Measurements from ENCODE around the gene JOSD1.

Gene JOSD1

DNA sequence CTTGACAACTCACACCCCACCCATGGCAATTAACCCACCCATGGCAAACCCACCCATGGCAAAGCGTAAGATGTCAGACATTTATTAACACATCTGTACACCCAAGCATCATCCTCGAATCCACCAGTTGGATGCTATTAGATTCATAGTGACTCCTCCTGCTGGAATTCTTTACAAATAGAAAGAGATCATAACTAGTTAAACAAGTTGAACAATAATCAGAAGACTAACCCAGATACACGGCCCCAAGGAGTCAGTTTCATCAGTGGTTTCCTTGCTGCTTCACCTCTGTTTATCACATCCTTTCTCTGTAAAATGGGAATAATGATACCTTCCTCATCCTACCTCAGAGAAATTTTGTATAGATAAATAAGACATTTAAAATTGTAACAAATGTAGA, 10.1 kb upstream of the JOSD1 start:
- ATAC-seq (no peak), DNase-seq (no peak)
- H3K36me3 Mint-ChIP-seq (ENCODE audit: low read depth), result peaks cover 51% of the 10 kb centered on the region
- no peaks in the 10 kb centered on the region for H3K27me3 Mint-ChIP-seq
- H3K4me1 Mint-ChIP-seq, result peaks cover 64% of the 10 kb centered on the region
- H3K27ac Mint-ChIP-seq, result peak overlapping the region; percentile 10
- H3K4me3 Mint-ChIP-seq, result no peak overlapping the region
- no peaks in the 10 kb centered on the region for H3K9me3 Mint-ChIP-seq

DNA sequence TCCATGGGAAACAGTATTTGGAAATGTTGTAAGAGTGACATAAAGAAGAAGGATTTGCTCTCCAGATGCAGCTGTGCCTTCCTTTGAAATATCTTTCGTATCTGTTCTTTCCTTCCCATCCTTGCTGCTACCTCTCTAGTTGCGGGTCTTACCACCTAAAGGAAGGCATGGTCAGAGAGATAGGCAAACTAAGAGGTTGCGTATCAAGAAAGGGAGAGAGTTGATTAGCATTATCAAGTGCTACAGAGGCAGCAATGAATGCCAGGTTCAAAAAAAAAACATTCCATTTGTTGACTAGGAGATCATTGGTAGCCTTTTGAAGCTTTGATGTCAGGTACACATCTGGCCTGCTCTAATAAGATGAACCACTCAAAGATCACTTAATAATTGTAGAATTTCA, 9.6 kb upstream of the JOSD1 start:
- Mint-ChIP-seq H3K4me1 (peaks cover 65% of the 10 kb centered on the region), H3K27me3 (no peaks in the 10 kb centered on the region), H3K9me3 (no peaks in the 10 kb centered on the region), H3K4me3 (no peak overlapping the region), H3K36me3 (ENCODE audit: low read depth) (peaks cover 51% of the 10 kb centered on the region), H3K27ac (no peak overlapping the region)
- DNase-seq (no peak), ATAC-seq (no peak)

DNA sequence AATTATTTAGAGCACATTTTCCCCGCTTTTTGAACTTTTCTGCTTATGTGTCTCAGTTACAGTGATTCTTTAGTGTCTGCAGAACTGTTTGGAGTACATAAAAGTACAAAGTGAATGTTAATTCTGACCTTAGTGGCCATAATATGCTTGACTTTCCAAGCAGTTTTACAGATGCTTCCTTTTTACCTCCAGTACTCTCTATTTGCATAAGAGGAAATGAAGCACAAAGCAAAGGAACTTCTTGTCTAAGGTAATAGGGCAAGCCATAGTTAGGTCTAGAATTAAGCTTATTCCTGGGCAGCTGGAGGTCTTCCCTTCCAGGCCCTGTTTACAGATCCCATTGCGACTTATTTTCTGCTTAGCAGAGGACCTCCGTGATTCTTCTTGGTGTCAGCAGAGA, 8.6 kb upstream of the JOSD1 start:
- Mint-ChIP-seq H3K27ac (peak overlapping the region; percentile 8), H3K36me3 (ENCODE audit: low read depth) (peaks cover 48% of the 10 kb centered on the region)
- ATAC-seq, result no peak

DNA sequence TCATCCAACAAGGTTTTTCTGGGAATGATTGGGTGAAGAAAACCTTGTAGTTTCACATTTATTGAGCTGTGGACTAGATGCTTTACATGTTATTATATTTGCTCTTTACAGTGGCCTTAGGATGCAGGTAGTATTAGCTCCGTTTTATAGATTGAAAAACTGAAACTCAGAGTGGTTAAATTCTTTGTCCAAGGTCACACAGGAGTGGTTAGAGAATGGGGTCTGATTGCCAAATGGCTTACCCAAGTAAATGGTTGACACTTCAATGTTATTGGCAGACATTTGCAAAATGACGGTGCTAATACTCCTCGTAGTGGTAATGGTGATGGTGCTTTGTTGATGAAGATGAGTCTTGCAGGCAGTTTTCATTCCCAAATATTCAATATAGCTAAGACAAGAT, 7.2 kb upstream of the JOSD1 start:
- no peak overlapping the region for H3K27ac Mint-ChIP-seq
- no peak for DNase-seq
- no peak for ATAC-seq
- no peaks in the 10 kb centered on the region for H3K9me3 Mint-ChIP-seq
- H3K36me3 Mint-ChIP-seq (ENCODE audit: low read depth), result peaks cover 46% of the 10 kb centered on the region
- H3K4me3 Mint-ChIP-seq, result peak overlapping the region; percentile 94
- H3K27me3 Mint-ChIP-seq, result no peaks in the 10 kb centered on the region
- H3K4me1 Mint-ChIP-seq, result peaks cover 66% of the 10 kb centered on the region

More for the DNA sequence above, 8.6 kb upstream of the JOSD1 start:
- Mint-ChIP-seq H3K9me3 (no peaks in the 10 kb centered on the region), H3K4me3 (no peak overlapping the region), H3K27me3 (no peaks in the 10 kb centered on the region), H3K4me1 (peaks cover 72% of the 10 kb centered on the region)
- no peak for DNase-seq

DNA sequence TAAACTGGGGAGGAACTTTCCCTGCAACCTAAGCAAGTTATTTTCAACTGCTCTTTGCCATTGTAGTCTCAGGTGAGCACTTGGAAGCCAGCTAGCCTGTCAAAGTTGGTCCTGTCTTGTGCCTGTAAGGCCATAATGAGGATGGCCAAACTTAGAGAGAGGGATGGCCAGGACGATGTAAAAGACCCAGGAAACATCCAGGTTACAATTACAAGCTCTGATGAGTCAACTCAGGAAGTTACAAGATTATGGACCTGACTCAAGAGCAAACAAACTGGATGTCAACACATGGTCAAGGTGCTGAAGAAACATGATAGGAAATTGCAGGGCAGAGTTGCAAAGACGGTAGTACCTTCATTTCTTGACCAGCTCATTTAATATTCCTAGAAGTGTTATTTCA, 6.6 kb upstream of the JOSD1 start:
- DNase-seq (no peak), ATAC-seq (no peak)
- peak overlapping the region; percentile 94 for H3K4me3 Mint-ChIP-seq
- no peaks in the 10 kb centered on the region for H3K9me3 Mint-ChIP-seq
- peak overlapping the region; percentile 89 for H3K27ac Mint-ChIP-seq
- peaks cover 44% of the 10 kb centered on the region for H3K36me3 Mint-ChIP-seq (ENCODE audit: low read depth)
- no peaks in the 10 kb centered on the region for H3K27me3 Mint-ChIP-seq
- H3K4me1 Mint-ChIP-seq, result peaks cover 62% of the 10 kb centered on the region

DNA sequence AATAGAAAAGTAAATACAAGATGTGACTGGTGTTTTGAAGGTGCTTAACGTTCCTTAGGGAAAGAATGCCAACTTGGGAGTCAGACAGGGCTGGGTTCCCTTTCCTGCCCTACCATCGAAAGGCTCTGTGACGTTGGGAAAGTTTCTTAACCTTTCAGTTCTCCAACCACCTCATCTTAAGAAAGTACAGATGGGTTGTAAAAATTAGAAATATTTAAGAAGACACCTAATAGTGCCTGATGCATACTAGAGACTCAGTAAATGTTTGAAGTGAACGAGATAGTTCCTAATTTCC, 6.1 kb upstream of the JOSD1 start:
- no peaks in the 10 kb centered on the region for H3K9me3 Mint-ChIP-seq

DNA sequence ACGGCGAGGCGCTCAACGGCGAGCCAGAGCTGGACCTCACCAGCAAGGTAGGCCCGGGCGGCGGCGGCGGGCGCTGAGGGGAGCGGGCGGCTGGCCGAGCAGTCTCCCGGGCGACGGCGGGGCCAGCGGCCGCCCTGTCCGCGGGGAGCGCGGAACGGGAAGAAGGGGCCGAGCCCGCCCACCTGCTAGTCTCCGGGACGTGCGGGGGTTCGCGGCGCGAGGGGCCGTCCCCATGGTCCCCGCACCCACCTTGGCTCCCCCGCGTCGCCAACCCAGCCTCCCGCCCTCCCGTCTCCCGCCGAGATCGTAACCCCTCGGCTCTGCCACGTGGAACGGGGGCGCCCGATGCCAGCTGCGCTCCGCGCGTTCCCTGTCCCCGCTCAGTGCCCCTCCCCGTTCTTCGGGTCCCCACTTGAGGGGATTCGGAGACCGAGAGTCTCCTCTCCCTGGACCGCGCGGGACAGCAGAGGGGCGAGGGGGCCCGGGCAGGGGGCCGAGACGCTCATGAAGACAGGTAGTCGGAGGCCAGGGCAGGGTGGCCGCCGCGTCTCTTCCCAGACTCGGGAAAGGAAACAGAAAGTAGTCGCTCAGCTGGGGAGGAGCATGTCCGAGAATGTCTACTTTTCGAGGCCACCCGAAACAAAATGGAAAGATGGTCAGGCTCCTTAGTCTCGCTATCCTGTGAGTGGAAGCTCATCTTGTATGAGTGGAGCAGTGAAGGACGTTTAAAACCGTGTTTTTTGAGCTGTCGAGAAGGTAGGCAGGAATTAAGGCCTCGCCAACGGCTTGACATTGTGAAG, 5.6 kb upstream of the JOSD1 start:
- H3K4me1 Mint-ChIP-seq, result peaks cover 66% of the 10 kb centered on the region

More for the DNA sequence above, 6.1 kb upstream of the JOSD1 start:
- no peaks in the 10 kb centered on the region for H3K27me3 Mint-ChIP-seq
- H3K27ac Mint-ChIP-seq, result peak overlapping the region; percentile 89
- peaks cover 61% of the 10 kb centered on the region for H3K4me1 Mint-ChIP-seq
- H3K36me3 Mint-ChIP-seq (ENCODE audit: low read depth), result peaks cover 41% of the 10 kb centered on the region
- DNase-seq, result no peak
- no peak for ATAC-seq
- H3K4me3 Mint-ChIP-seq, result peak overlapping the region; percentile 94

DNA sequence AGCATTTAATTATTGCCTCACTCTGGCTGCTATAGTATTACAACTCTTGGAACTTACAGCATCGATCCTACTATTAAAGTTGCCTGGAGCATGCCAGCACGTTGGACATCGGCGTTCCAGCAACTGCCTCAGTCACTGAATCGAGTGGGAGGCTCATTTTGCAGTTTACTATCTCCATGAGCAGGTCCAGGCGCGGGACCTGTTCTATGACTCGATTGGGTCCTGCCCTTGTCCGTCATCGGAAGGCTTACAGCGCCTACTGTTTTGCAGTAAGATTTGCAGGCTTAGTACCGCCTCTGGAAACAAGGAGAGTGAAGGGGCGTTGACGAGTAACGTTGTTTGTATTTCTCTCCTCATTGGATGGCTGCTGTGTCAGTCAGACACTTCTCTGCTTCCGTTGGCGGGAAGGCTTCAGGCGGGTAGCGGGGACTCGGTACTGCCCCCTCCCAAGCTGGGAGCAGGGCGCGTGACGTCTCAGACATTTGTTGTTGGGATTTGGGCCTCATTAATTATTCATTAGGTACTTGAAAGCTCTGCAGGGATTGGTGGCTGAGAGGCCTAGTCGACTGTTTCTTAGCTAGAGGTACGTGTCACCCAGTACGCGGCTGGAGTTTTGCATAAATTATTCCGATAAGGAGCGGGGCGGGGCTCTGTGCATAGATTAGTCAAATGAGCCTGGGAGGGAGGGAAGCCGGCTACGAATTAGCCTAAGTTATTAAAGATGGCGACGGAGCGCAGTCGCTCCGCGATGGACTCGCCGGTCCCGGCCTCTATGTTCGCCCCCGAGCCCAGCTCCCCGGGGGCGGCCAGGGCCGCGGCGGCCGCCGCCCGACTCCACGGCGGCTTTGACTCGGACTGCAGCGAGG, 4.7 kb upstream of the JOSD1 start, which contains the start of gene GTPBP1:
Gene GTPBP1, plus strand, starts transcription at position 710 of the 866 bp plus-strand sequence. Its CDS starts 12 bp downstream, at position 722.
- H3K4me1 Mint-ChIP-seq, result peaks cover 59% of the 10 kb centered on the region
- H3K9me3 Mint-ChIP-seq, result no peaks in the 10 kb centered on the region
- H3K4me3 Mint-ChIP-seq, result peak within 1 kb of the TSS; percentile 94
- H3K27ac Mint-ChIP-seq, result peak within 1 kb of the TSS; percentile 97
- DNase-seq (peak; percentile 94), ATAC-seq (peak; percentile 88)
- H3K36me3 Mint-ChIP-seq (ENCODE audit: low read depth), result peaks cover 33% of the 10 kb centered on the region
- H3K27me3 Mint-ChIP-seq, result no peaks in the 10 kb centered on the region

More for the DNA sequence above, 5.6 kb upstream of the JOSD1 start:
- ATAC-seq, result no peak
- Mint-ChIP-seq H3K9me3 (no peaks in the 10 kb centered on the region), H3K27ac (peak overlapping the region; percentile 89), H3K36me3 (ENCODE audit: low read depth) (peaks cover 40% of the 10 kb centered on the region), H3K4me3 (peak overlapping the region; percentile 94), H3K27me3 (no peaks in the 10 kb centered on the region)
- peak; percentile 50 for DNase-seq

GRCh38 chr22:38704654-38705234, 4.0 kb upstream of the JOSD1 start:
- peaks cover 30% of the 10 kb centered on the region for H3K36me3 Mint-ChIP-seq (ENCODE audit: low read depth)
- H3K27me3 Mint-ChIP-seq, result no peaks in the 10 kb centered on the region
- H3K4me1 Mint-ChIP-seq, result peaks cover 56% of the 10 kb centered on the region
- DNase-seq (no peak), ATAC-seq (no peak)
- peak overlapping the region; percentile 86 for H3K4me3 Mint-ChIP-seq
- no peaks in the 10 kb centered on the region for H3K9me3 Mint-ChIP-seq
- H3K27ac Mint-ChIP-seq, result peak overlapping the region; percentile 97

DNA sequence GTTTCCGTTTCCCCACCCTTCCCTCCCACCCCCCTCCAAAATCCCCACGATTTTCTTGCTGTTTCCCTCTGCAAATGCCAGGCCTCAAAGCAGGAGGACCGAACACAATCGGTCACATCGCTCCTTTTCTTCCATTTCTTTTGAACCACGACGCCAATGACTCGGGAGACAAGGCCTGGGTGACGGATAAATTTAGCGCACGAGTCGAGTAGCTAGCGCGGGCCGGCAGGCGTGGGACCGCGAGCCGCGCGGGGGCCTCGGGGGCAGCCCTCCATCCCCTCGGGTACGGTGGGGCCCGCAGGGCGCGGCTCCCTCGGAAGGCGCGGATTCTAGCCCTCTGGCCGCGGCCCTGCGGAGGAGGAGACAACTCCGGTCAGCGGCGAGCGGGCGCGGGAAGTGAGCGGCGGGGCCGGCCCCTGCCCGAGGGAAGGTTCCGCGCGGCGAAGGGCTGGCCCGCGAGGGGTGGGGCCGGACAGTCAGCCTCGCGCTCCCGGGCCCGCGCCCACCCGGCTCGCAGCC, 414 bp downstream of the JOSD1 start:
- H3K36me3 Mint-ChIP-seq (ENCODE audit: low read depth), result peaks cover 36% of the 10 kb centered on the region
- peaks cover 69% of the 10 kb centered on the region for H3K4me1 Mint-ChIP-seq
- H3K27ac Mint-ChIP-seq, result peak overlapping the region; percentile 97
- ATAC-seq, result peak; percentile 7
- DNase-seq, result no peak
- H3K9me3 Mint-ChIP-seq, result no peaks in the 10 kb centered on the region
- H3K4me3 Mint-ChIP-seq, result peak overlapping the region; percentile 92
- no peaks in the 10 kb centered on the region for H3K27me3 Mint-ChIP-seq

DNA sequence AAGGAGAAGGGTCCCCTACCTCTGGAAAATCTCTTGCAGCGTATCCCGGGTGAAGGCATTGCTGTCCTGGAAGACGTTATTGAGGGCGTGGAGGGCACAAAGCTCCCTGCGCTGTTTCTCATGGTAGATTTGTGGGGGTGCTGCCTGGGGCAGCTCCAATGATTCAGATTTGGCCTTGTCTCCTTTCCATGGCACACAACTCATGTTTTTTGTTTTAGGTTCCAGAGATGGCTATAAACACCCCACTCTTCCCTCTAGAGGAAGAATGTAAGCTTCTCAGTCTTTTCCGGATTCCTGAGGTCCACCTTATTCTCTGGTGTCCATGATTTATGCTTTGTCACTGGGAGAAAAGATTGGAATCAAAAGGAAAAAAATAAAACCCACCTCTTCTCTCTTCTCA, 959 bp downstream of the JOSD1 start:
- H3K27ac Mint-ChIP-seq, result peak overlapping the region; percentile 94
- peaks cover 41% of the 10 kb centered on the region for H3K36me3 Mint-ChIP-seq (ENCODE audit: low read depth)
- H3K27me3 Mint-ChIP-seq, result no peaks in the 10 kb centered on the region
- H3K4me3 Mint-ChIP-seq, result peak overlapping the region; percentile 92
- H3K9me3 Mint-ChIP-seq, result no peaks in the 10 kb centered on the region
- DNase-seq, result no peak
- H3K4me1 Mint-ChIP-seq, result peaks cover 69% of the 10 kb centered on the region
- ATAC-seq, result no peak

DNA sequence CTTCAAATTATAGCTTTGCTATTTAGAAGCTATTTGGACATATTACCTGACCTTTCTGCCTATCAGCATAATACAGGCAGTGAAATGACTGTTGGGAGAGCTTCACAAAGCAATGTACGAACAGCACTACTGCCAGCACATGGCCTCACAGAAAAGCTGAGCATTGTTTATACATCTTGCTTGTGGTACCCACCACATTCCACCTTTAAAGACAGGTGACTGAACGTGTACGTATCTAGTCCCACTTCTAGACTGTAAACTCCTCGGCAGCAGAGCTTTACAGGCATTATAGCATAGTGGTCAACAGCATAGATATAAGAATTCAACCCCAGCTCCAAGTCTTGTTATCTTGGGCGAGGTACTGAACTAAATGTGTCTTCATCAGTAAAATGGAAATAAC, 1.6 kb downstream of the JOSD1 start:
- Mint-ChIP-seq H3K4me3 (peak overlapping the region; percentile 92), H3K4me1 (peaks cover 71% of the 10 kb centered on the region), H3K9me3 (no peaks in the 10 kb centered on the region), H3K27ac (peak overlapping the region; percentile 94), H3K27me3 (no peaks in the 10 kb centered on the region), H3K36me3 (ENCODE audit: low read depth) (peaks cover 45% of the 10 kb centered on the region)
- ATAC-seq, result no peak
- no peak for DNase-seq

GRCh38 chr22:38698407-38699094, 2.2 kb downstream of the JOSD1 start:
- ATAC-seq (no peak), DNase-seq (no peak)
- H3K36me3 Mint-ChIP-seq (ENCODE audit: low read depth), result peaks cover 49% of the 10 kb centered on the region
- peak overlapping the region; percentile 94 for H3K27ac Mint-ChIP-seq
- H3K4me3 Mint-ChIP-seq, result peak overlapping the region; percentile 92
- H3K27me3 Mint-ChIP-seq, result no peaks in the 10 kb centered on the region
- no peaks in the 10 kb centered on the region for H3K9me3 Mint-ChIP-seq
- peaks cover 72% of the 10 kb centered on the region for H3K4me1 Mint-ChIP-seq

All from activated naive CD8-positive, alpha-beta T cell treated with anti-CD3 and anti-CD28 coated beads, Interleukin-2, amount 50 U/mL, for 24 hours (primary cell).